GM12878 (cell line): ENCODE measurements around the gene HDAC9. TPM values are rescaled to one million over a fixed set of nuclear protein-coding genes. Genes with fewer than 3 reads are reported as not detected.

Experiments
- ATAC-seq: fragments of 200-7000 bp; cut with Tn5 transposase; 3 replicates; pipeline ENCODE4 v1.9.1; 2020; ENCODE audit warnings: mild to moderate bottlenecking, moderate library complexity
- BruUV-seq: library from RNA; stranded (reverse); fragments of 400-500 nt; replicated peaks from 2 replicates; lab custom pipeline; 2021; lab: Mats Ljungman, UMichigan
- CTCF ChIA-PET: fragments of 300-600 bp; sonication (Branson Sonifier 250); formaldehyde crosslinking; extraction: SDS; loops from one replicate; lab custom pipeline; 2021; ENCODE audit warnings: inconsistent platforms; lab: Yijun Ruan, JAX
- POLR2A ChIA-PET: fragments of 350-600 bp; formaldehyde crosslinking; extraction: SDS; loops from one replicate; lab custom pipeline; 2021; ENCODE audit warnings: inconsistent platforms; lab: Charles Lee
- RAD21 ChIA-PET: fragments of 300-600 bp; sonication (Branson Sonifier 250); formaldehyde crosslinking; loops from one replicate; lab custom pipeline; 2023; ENCODE audit warnings: antibody characterized with exemption; ENCODE audit not compliant: unreplicated experiment; lab: Charles Lee
- SMC1A ChIA-PET: fragments of 300-600 bp; sonication (Branson Sonifier 250); formaldehyde crosslinking; loops from one replicate; lab custom pipeline; 2023; ENCODE audit not compliant: unreplicated experiment, uncharacterized antibody; lab: Charles Lee
- DNase-seq: peaks from one replicate; pipeline ENCODE4 v3.0.0-alpha.2; 2011; ENCODE audit warnings: low read depth, low spot score
- FAIRE-seq: peaks from 3 replicates; lab custom pipeline; 2011; peaks lifted over from hg19 to GRCh38; lab: Jason Lieb, UNC
- H2AFZ ChIP-seq: 2 replicates; pipeline ENCODE4 v1.6.0; 2011; ENCODE audit warnings: low read depth, low read length, control low read depth; ENCODE audit not compliant: control insufficient read depth
- H3K27ac ChIP-seq: 2 replicates; pipeline ENCODE4 v1.5.1; 2011; ENCODE audit warnings: control low read depth; ENCODE audit not compliant: control insufficient read depth, insufficient read depth
- H3K27me3 ChIP-seq, 2 experiments: replicated peaks in 1 of 2; 2 replicates each; pipeline versions ENCODE4 v1.6.0 to v1.6.1; 2011; ENCODE audit warnings: low read length in 1 of 2; ENCODE audit not compliant: control insufficient read depth in 2 of 2, insufficient read depth in 2 of 2
- H3K36me3 ChIP-seq, 2 experiments: 2 replicates each; pipeline ENCODE4 v1.5.1; 2011; ENCODE audit warnings: low read length in 1 of 2; ENCODE audit not compliant: control insufficient read depth in 2 of 2, insufficient read depth in 2 of 2
- H3K4me1 ChIP-seq: 2 replicates; pipeline ENCODE4 v1.6.1; 2011; ENCODE audit warnings: mild to moderate bottlenecking, low read length, moderate library complexity, mixed read lengths; ENCODE audit not compliant: control insufficient read depth, insufficient read depth
- H3K4me2 ChIP-seq: 2 replicates; pipeline ENCODE4 v1.6.0; 2011; ENCODE audit warnings: control low read depth; ENCODE audit not compliant: control insufficient read depth, insufficient read depth
- H3K4me3 ChIP-seq: fragments of 200-600 bp; sonication (generic); 2 replicates; pipeline ENCODE4 v1.5.1; 2016
- H3K79me2 ChIP-seq: 2 replicates; pipeline ENCODE4 v1.6.0; 2011; ENCODE audit warnings: low read length; ENCODE audit not compliant: control insufficient read depth, insufficient read depth
- H3K9ac ChIP-seq: 2 replicates; pipeline ENCODE4 v1.8.0; 2011; ENCODE audit warnings: low read length, control low read depth, mixed read lengths; ENCODE audit not compliant: control insufficient read depth, insufficient read depth
- H3K9me3 ChIP-seq: replicated peaks from 3 replicates; pipeline ENCODE4 v1.5.1; 2011; ENCODE audit warnings: mild to moderate bottlenecking, low read length; ENCODE audit not compliant: control insufficient read depth, insufficient read depth
- H4K20me1 ChIP-seq: 2 replicates; pipeline ENCODE4 v1.6.0; 2011; ENCODE audit not compliant: control insufficient read depth, insufficient read depth
- EED ChIP-seq: sonication (generic); IDR thresholded peaks from 2 replicates; pipeline ENCODE4 v1.6.1; 2016; ENCODE audit warnings: antibody characterized with exemption, low read depth
- EP300 ChIP-seq, 2 experiments: fragments of 150-350 bp in 1 of 2; IDR thresholded peaks; 2 replicates each; pipeline ENCODE4 v1.6.1; 2011 to 2012; ENCODE audit warnings: low read depth in 2 of 2, low read length in 2 of 2, borderline replicate concordance in 1 of 2, improper control_type of control experiment in 1 of 2, inconsistent platforms in 1 of 2; ENCODE audit not compliant: control insufficient read depth in 1 of 2
- RUNX3 ChIP-seq: IDR thresholded peaks from 2 replicates; pipeline ENCODE4 v1.6.1; 2012; ENCODE audit warnings: low read length, inconsistent platforms
- SIN3A ChIP-seq: IDR thresholded peaks from 2 replicates; pipeline ENCODE4 v1.6.1; 2012; ENCODE audit warnings: low read depth, low read length, improper control_type of control experiment
- SKIL ChIP-seq: fragments of 450-650 bp; IDR thresholded peaks from 2 replicates; pipeline ENCODE4 v1.6.1; 2017; ENCODE audit warnings: mild to moderate bottlenecking, low read depth, inconsistent platforms; ENCODE audit not compliant: poor library complexity, severe bottlenecking
- SMAD5 ChIP-seq: IDR thresholded peaks from 2 replicates; pipeline ENCODE4 v1.6.1; 2016; ENCODE audit warnings: antibody characterized with exemption, low read depth
- USF1 ChIP-seq: IDR thresholded peaks from 2 replicates; pipeline ENCODE4 v1.6.1; 2011; ENCODE audit warnings: borderline replicate concordance, low read depth, mild to moderate bottlenecking, moderate library complexity, mixed read lengths, low read length; ENCODE audit not compliant: insufficient read depth; ENCODE audit errors: extremely low read length
- ZBED1 ChIP-seq: IDR thresholded peaks from 2 replicates; pipeline ENCODE4 v1.6.1; 2016; ENCODE audit warnings: borderline replicate concordance
- ZNF217 ChIP-seq: fragments of 450-650 bp; IDR thresholded peaks from 2 replicates; pipeline ENCODE4 v1.6.1; 2017; ENCODE audit warnings: antibody characterized with exemption, mild to moderate bottlenecking
- ZNF384 ChIP-seq: IDR thresholded peaks from 2 replicates; pipeline ENCODE4 v1.6.1; 2012; ENCODE audit warnings: low read depth, mild to moderate bottlenecking, low read length, improper control_type of control experiment, borderline replicate concordance
- WGBS: methylation state at CpG from one replicate; pipeline ENCODE4 v1.1.6; 2016; ENCODE audit warnings: low lambda C conversion rate; ENCODE audit not compliant: insufficient replicate concordance, insufficient coverage; ENCODE audit errors: missing lambda C conversion rate; 5-methylcytosine and 5-hydroxymethylcytosine counted together
- in situ Hi-C: fragments of 300-500 bp; cut with MboI; formaldehyde crosslinking; loops from 9 replicates; pipeline ENCODE4 v1.14.3; 2018; ENCODE audit warnings: mixed read lengths
- intact Hi-C: fragments of 100-400 bp; cut with micrococcal nuclease; formaldehyde crosslinking; loops from one replicate; pipeline ENCODE4 v1.14.2; 2022; ENCODE audit not compliant: unreplicated experiment
- polyA plus RNA-seq, 11 experiments: library from polyadenylated mRNA; depleted of rRNA in 4 of 11; unstranded in 6 of 11; stranded (reverse) in 5 of 11; fragments of >200 nt; fragmentation: Nextera tagmentation in 4 of 11; fragmentation: Illumina TruSeq in 1 of 11; extraction: Ambion mirVana in 4 of 11; extraction: Trizol in 1 of 11; gene quantifications; 1 replicate in 1 of 11; 2 replicates in 10 of 11; pipeline versions ENCODE4 v1.2.1 to v1.2.3, GENCODE V29; 2011 to 2016; ENCODE audit warnings: inconsistent platforms in 2 of 11, missing spikeins in 2 of 11, low read depth in 1 of 11
- total RNA-seq, 4 experiments: library from RNA; depleted of rRNA in 3 of 4; stranded (reverse); fragments of >200 nt in 3 of 4; fragmentation: Illumina TruSeq in 1 of 4; extraction: Trizol in 1 of 4; gene quantifications; 2 replicates each; pipeline versions ENCODE4 v1.2.1 to v1.2.3, GENCODE V29; 2013 to 2021

The HDAC9 gene
- total and polyA plus RNA-seq, 10 of the 15 experiments (the other 5 are each of a cell fraction or from before 2014, with no cell fraction given): 0.73 to 12.8 (median 0.92) TPM

- 0% methylated on average over 2 of the region's 2 CpGs for WGBS
- no peak for ATAC-seq
- in situ Hi-C loops: no loop called here
- H3K36me3 ChIP-seq: no peaks in the 10 kb centered on the region
- no peak overlapping the region for H3K9ac ChIP-seq
- no peaks in the 10 kb centered on the region for H3K4me1 ChIP-seq
- CTCF ChIA-PET: no interaction called here
- no peak for DNase-seq
- no peak overlapping the region for H3K27ac ChIP-seq
- RAD21 ChIA-PET: no interaction called here
- no peaks in the 10 kb centered on the region for H4K20me1 ChIP-seq
- no peak overlapping the region for H3K4me2 ChIP-seq
- SMC1A ChIA-PET: no interaction called here
- H3K9me3 ChIP-seq: no peaks in the 10 kb centered on the region
- intact Hi-C loops: no loop called here
- FAIRE-seq: no peak
- POLR2A ChIA-PET: no interaction called here
- no peaks in the 10 kb centered on the region for H3K79me2 ChIP-seq
- no peak for TF ChIP-seq USF1
- no peak for TF ChIP-seq ZNF384
- TF ChIP-seq EP300 (IDR thresholded peaks at IDR 0.05; ENCODE audit: borderline replicate concordance in 1 of 2, control insufficient read depth in 1 of 2, low read depth in 2 of 2, low read length in 2 of 2): no peak
- no peak for TF ChIP-seq RUNX3
- TF ChIP-seq SMAD5: no peak
- TF ChIP-seq EED: no peak
- TF ChIP-seq ZBED1: no peak
- TF ChIP-seq ZNF217: no peak
- TF ChIP-seq SIN3A: no peak
- TF ChIP-seq SKIL: no peak
- TF ChIP-seq, all 136 proteins: peak for 0
- no peaks in the 10 kb centered on the region for H3K27me3 ChIP-seq
- no peak overlapping the region for H3K4me3 ChIP-seq
- no peak overlapping the region for H2AFZ ChIP-seq
- BruUV-seq: no TSS peak
Observed at GRCh38 chr7:18890134-18890533, 394.6 kb downstream of the HDAC9 start.
